Lower leg skin (tissue), 4 donors: Measurements from ENCODE around the gene LINGO3. TPM values are rescaled to one million over a fixed set of nuclear protein-coding genes. Genes with fewer than 3 reads are reported as not detected.

ENCODE experiments used
- DNase-seq, 2 donors: peaks; one replicate each; pipeline ENCODE4 v3.0.0-alpha.2; 2019; ENCODE audit warnings: low spot score in 2 of 2
- H3K4me3 ChIP-seq: fragments of 200-600 bp; sonication (generic); 2 replicates; pipeline ENCODE4 v1.5.1; 2017; ENCODE audit warnings: mild to moderate bottlenecking, low read depth; ENCODE audit not compliant: poor library complexity, severe bottlenecking
- CTCF ChIP-seq, 3 donors: fragments of 450-650 bp; IDR thresholded peaks; one replicate each; pipeline ENCODE4 v1.5.1; 2016; ENCODE audit warnings: antibody characterized with exemption in 3 of 3, mild to moderate bottlenecking in 3 of 3, moderate library complexity in 2 of 3
- POLR2A ChIP-seq, 2 donors: fragments of 450-650 bp; IDR thresholded peaks; one replicate each; pipeline ENCODE4 v1.6.1; 2016 to 2017; ENCODE audit warnings: antibody characterized with exemption in 2 of 2, mild to moderate bottlenecking in 1 of 2, moderate library complexity in 1 of 2
- WGBS, 2 donors: methylation state at CpG; one replicate each; pipeline ENCODE4 v1.1.5; 2018; 5-methylcytosine and 5-hydroxymethylcytosine counted together
- intact Hi-C: fragments of 100-400 bp; cut with DNase I; formaldehyde crosslinking; loops from one replicate; pipeline ENCODE4 v1.15.0; 2023; ENCODE audit warnings: low total_unique reads
- total RNA-seq, 4 donors: library from RNA; depleted of rRNA; stranded (reverse); fragments of >200 nt; gene quantifications; one replicate each; pipeline ENCODE4 v1.1.0, GENCODE V29; 2016

LINGO3 gene
- total RNA-seq, 4 donors from 2014 or later: 0.26 TPM; not detected in 3

GRCh38 chr19:2270423-2271233, 37.3 kb downstream of the LINGO3 start:
- TF ChIP-seq POLR2A (IDR thresholded peaks at IDR 0.05): no peak
- no peak for TF ChIP-seq CTCF (IDR thresholded peaks at IDR 0.05)
- intact Hi-C loops: loop anchor here (5.0 to 10.0 kb wide), 3 partner anchors 33 to 124 kb away; partner anchors contain the start of genes AP3D1, PLEKHJ1 and SF3A2
- 0% methylated on average over 39 to 79 of the region's 88 CpGs for WGBS, 2 donors
- H3K4me3 ChIP-seq: peak overlapping the region; percentile 100
- DNase-seq: peak; percentile 76 to 98

GRCh38 chr19:2270157-2270422, 37.9 kb downstream of the LINGO3 start:
- peak; percentile 62 to 93 for DNase-seq
- TF ChIP-seq CTCF (IDR thresholded peaks at IDR 0.05) (no peak), POLR2A (IDR thresholded peaks at IDR 0.05) (no peak)
- WGBS, 2 donors: 0 to 1% methylated on average over 17 to 30 of the region's 30 CpGs
- H3K4me3 ChIP-seq: peak overlapping the region; percentile 100
- intact Hi-C loops: loop anchor here (5.0 to 10.0 kb wide), 3 partner anchors 33 to 125 kb away; partner anchors contain the start of genes AP3D1, PLEKHJ1 and SF3A2

GRCh38 chr19:2269244-2270156, 38.5 kb downstream of the LINGO3 start:
- TF ChIP-seq POLR2A (IDR thresholded peaks at IDR 0.05) (peak in 1 of 2 donors; percentile 100), CTCF (IDR thresholded peaks at IDR 0.05) (peak in 1 of 3 donors; percentile 16)
- intact Hi-C loops: loop anchor here (5.0 to 10.0 kb wide), 3 partner anchors 32 to 125 kb away; partner anchors contain the start of genes AP3D1, PLEKHJ1 and SF3A2
- WGBS, 2 donors: 1% methylated on average over 64 to 66 of the region's 103 CpGs
- DNase-seq: peak; percentile 97 to 100
- H3K4me3 ChIP-seq: peak overlapping the region; percentile 100

GRCh38 chr19:2268861-2269243, 39.1 kb downstream of the LINGO3 start:
- DNase-seq: no peak
- WGBS, 2 donors: 1 to 2% methylated on average over 13 to 16 of the region's 19 CpGs
- intact Hi-C loops: no loop called here
- peak overlapping the region; percentile 27 for H3K4me3 ChIP-seq
- TF ChIP-seq CTCF (IDR thresholded peaks at IDR 0.05): no peak
- TF ChIP-seq POLR2A (IDR thresholded peaks at IDR 0.05): no peak

- no peak overlapping the region for H3K4me3 ChIP-seq
- TF ChIP-seq CTCF (IDR thresholded peaks at IDR 0.05) (no peak), POLR2A (IDR thresholded peaks at IDR 0.05) (no peak)
- no peak for DNase-seq
- intact Hi-C loops: no loop called here
- 73 to 75% methylated on average over 4 of the region's 4 CpGs for WGBS, 2 donors
These were observed 39.5 kb downstream of the LINGO3 start for GRCh38 chr19:2268480-2268830.
